PFSK-1 (cell line): ENCODE measurements around the gene DAB1.

Experiments used
- FOXP2 ChIP-seq: optimal IDR thresholded peaks from 2 replicates; pipeline ENCODE3; 2011; ENCODE audit warnings: borderline replicate concordance, control low read depth, inconsistent platforms; ENCODE audit not compliant: insufficient read depth; ENCODE audit errors: extremely low read length, extremely low read depth
- POLR2AphosphoS5 ChIP-seq: IDR thresholded peaks from 2 replicates; pipeline ENCODE4 v1.6.1; 2012; ENCODE audit warnings: low read depth, mild to moderate bottlenecking, control low read depth, low read length, moderate library complexity
- REST ChIP-seq, 2 experiments: IDR thresholded peaks; 2 replicates each; pipeline versions ENCODE4 v1.6.1 to v1.8.0; 2011 to 2012; ENCODE audit warnings: low read depth in 2 of 2, low read length in 2 of 2, control low read depth in 1 of 2, inconsistent platforms in 1 of 2, mild to moderate bottlenecking in 1 of 2, moderate library complexity in 1 of 2; ENCODE audit not compliant: insufficient read depth in 1 of 2
- SIN3A ChIP-seq: IDR thresholded peaks from 2 replicates; pipeline ENCODE4 v1.6.1; 2012; ENCODE audit warnings: mild to moderate bottlenecking, low read length, moderate library complexity, borderline replicate concordance; ENCODE audit not compliant: insufficient read depth
- TAF1 ChIP-seq: IDR thresholded peaks from 2 replicates; pipeline ENCODE4 v1.6.1; 2012; ENCODE audit warnings: low read length, control low read depth, borderline replicate concordance; ENCODE audit not compliant: insufficient read depth

Gene DAB1

DNA sequence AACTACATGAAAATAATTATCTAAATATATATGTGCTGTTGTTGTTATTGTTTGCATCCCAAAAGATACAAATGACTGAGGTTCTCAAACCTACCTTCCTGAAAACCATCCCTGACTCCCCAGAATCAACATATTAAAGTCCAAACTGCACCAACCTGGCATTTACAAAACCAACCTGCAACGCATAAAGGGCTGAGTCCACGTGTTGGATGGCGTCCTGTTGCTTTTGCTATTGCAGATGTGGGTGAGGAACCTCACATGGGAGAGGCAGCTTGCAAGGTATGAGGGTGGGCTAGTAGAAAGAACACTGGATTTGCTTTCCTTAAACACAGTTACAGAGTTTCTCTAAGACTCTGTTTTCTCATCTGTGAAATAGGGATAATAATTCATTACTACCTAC is 456.5 kb downstream of the DAB1 start:
- TF ChIP-seq SIN3A: no peak
- TF ChIP-seq FOXP2: no peak
- TF ChIP-seq TAF1: no peak
- no peak for TF ChIP-seq POLR2AphosphoS5
- no peak for TF ChIP-seq REST (IDR thresholded peaks at IDR 0.05; ENCODE audit: insufficient read depth in 1 of 2, low read depth in 2 of 2, low read length in 2 of 2)

GRCh38 chr1:56966698-56966999 is 457.2 kb downstream of the DAB1 start:
- no peak for TF ChIP-seq TAF1
- TF ChIP-seq FOXP2: no peak
- no peak for TF ChIP-seq REST (IDR thresholded peaks at IDR 0.05; ENCODE audit: insufficient read depth in 1 of 2, low read depth in 2 of 2, low read length in 2 of 2)
- no peak for TF ChIP-seq POLR2AphosphoS5
- no peak for TF ChIP-seq SIN3A

DNA sequence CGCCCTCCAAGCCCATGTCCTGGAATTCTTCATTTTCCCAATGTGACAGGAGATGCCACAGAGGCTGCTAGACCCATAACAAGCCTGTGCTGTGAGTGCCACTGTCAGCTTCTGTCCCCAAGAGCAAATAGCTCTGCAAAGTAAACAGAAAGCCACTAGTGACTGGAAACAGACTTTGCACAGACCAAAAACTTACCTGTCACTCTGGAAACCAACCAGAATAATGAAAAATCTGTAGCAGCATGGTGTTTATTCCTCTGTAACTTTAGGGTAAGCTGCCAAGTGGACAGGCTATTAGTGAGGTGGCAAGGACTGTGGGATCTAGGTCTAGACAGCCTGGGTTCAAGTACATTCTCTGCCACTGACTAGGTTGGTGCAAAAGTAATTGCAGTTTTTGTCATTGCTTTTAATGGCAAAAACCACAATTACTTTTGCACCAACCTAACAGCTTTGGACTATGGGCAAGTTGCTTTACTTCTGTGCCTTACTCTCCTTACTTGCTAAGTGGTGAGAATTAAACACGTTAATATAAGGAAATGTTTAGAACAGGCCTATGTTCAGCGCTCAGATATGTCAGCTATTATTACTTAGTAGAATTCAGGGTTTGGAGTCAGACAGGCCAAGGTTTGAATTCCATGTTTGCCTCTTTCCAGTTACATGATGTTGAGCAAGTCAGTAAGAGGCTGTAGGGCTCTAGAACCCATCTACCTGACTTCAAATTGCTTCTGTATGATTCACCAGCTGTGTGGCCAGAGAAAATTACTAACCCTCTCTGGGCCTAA is 457.8 kb downstream of the DAB1 start, which contains the start of gene C8B:
C8B (minus strand) TSS at position 100 of the 782 bp plus-strand sequence; CDS start at position 33, 67 bp downstream.
- TF ChIP-seq SIN3A: no peak
- no peak for TF ChIP-seq REST (IDR thresholded peaks at IDR 0.05; ENCODE audit: insufficient read depth in 1 of 2, low read depth in 2 of 2, low read length in 2 of 2)
- TF ChIP-seq FOXP2: no peak
- TF ChIP-seq TAF1: no peak
- no peak for TF ChIP-seq POLR2AphosphoS5

GRCh38 chr1:56965191-56965590 is 458.7 kb downstream of the DAB1 start:
- TF ChIP-seq SIN3A (no peak), FOXP2 (no peak), REST (IDR thresholded peaks at IDR 0.05; ENCODE audit: insufficient read depth in 1 of 2, low read depth in 2 of 2, low read length in 2 of 2) (no peak), TAF1 (no peak), POLR2AphosphoS5 (no peak)
